IMR-90 (cell line): ENCODE measurements around the gene SF3A1. TPM values are rescaled to one million over a fixed set of nuclear protein-coding genes. Genes with fewer than 3 reads are reported as not detected.

Experiments used
- ATAC-seq: fragments of 200-7000 bp; cut with Tn5 transposase; 2 replicates; pipeline ENCODE4 v1.9.1; 2020; ENCODE audit warnings: low read depth, mild to moderate bottlenecking, moderate library complexity
- BruUV-seq: library from RNA; stranded (reverse); fragments of 400-500 nt; replicated peaks from 2 replicates; lab custom pipeline; 2021; lab: Mats Ljungman, UMichigan
- CTCF ChIA-PET: fragments of 300-600 bp; formaldehyde crosslinking; extraction: SDS; loops from one replicate; lab custom pipeline; 2021; ENCODE audit warnings: antibody characterized with exemption; lab: Yijun Ruan, JAX
- POLR2A ChIA-PET: fragments of 300-600 bp; sonication (Branson Sonifier 250); formaldehyde crosslinking; loops from one replicate; lab custom pipeline; 2022; ENCODE audit warnings: antibody characterized with exemption; ENCODE audit not compliant: unreplicated experiment; lab: Charles Lee
- DNase-seq: peaks from one replicate; pipeline ENCODE4 v3.0.0; 2013
- H2AFZ ChIP-seq: replicated peaks from 2 replicates; pipeline ENCODE3; 2013; ENCODE audit warnings: low read length, mild to moderate bottlenecking; ENCODE audit not compliant: poor library complexity
- H2AK5ac ChIP-seq: 2 replicates; pipeline ENCODE4 v1.6.1; 2013; ENCODE audit warnings: low read depth, low read length, inconsistent platforms
- H2AK9ac ChIP-seq: replicated peaks from 2 replicates; pipeline ENCODE3; 2013; ENCODE audit warnings: mild to moderate bottlenecking, low read depth, low read length, moderate library complexity; ENCODE audit not compliant: poor library complexity
- H2BK120ac ChIP-seq: 2 replicates; pipeline ENCODE4 v1.6.1; 2013; ENCODE audit warnings: low read depth, low read length, inconsistent platforms
- H2BK15ac ChIP-seq: 3 replicates; pipeline ENCODE4 v1.6.1; 2013; ENCODE audit warnings: low read depth, low read length, inconsistent platforms
- H2BK20ac ChIP-seq: 2 replicates; pipeline ENCODE4 v1.6.1; 2013; ENCODE audit warnings: low read depth, mild to moderate bottlenecking, inconsistent platforms, low read length, moderate library complexity
- H2BK5ac ChIP-seq: 2 replicates; pipeline ENCODE4 v1.6.1; 2013; ENCODE audit warnings: mild to moderate bottlenecking, low read depth, low read length, inconsistent platforms; ENCODE audit not compliant: poor library complexity, severe bottlenecking
- H3K14ac ChIP-seq: replicated peaks from 2 replicates; pipeline ENCODE4 v1.6.1; 2013; ENCODE audit warnings: low read depth, low read length, inconsistent platforms
- H3K18ac ChIP-seq: 2 replicates; pipeline ENCODE4 v1.6.1; 2013; ENCODE audit warnings: low read depth, low read length, control low read depth
- H3K23ac ChIP-seq: 2 replicates; pipeline ENCODE4 v1.6.1; 2013; ENCODE audit warnings: low read depth, low read length, inconsistent platforms
- H3K27ac ChIP-seq: 2 replicates; pipeline ENCODE4 v1.5.1; 2013; ENCODE audit warnings: mild to moderate bottlenecking, control low read depth, low read length; ENCODE audit not compliant: insufficient read depth
- H3K27me3 ChIP-seq: 2 replicates; pipeline ENCODE4 v1.6.1; 2013; ENCODE audit warnings: low read length; ENCODE audit not compliant: control insufficient read depth, insufficient read depth
- H3K36me3 ChIP-seq: 2 replicates; pipeline ENCODE4 v1.6.1; 2013; ENCODE audit warnings: low read length, mixed read lengths; ENCODE audit not compliant: control insufficient read depth, insufficient read depth
- H3K4ac ChIP-seq: 2 replicates; pipeline ENCODE4 v1.6.1; 2013; ENCODE audit warnings: low read depth, low read length, inconsistent platforms
- H3K4me1 ChIP-seq: 2 replicates; pipeline ENCODE4 v1.6.1; 2013; ENCODE audit warnings: low read length, mixed read lengths; ENCODE audit not compliant: control insufficient read depth, insufficient read depth
- H3K4me2 ChIP-seq: 2 replicates; pipeline ENCODE4 v1.6.1; 2013; ENCODE audit warnings: low read depth, mild to moderate bottlenecking, control low read depth, low read length, moderate library complexity
- H3K4me3 ChIP-seq: 2 replicates; pipeline ENCODE4 v1.5.1; 2013; ENCODE audit warnings: low read depth, mild to moderate bottlenecking, control low read depth, low read length, moderate library complexity; ENCODE audit not compliant: insufficient read depth
- H3K56ac ChIP-seq: 2 replicates; pipeline ENCODE4 v1.6.1; 2013; ENCODE audit warnings: low read length, inconsistent platforms; ENCODE audit not compliant: insufficient read depth; ENCODE audit errors: extremely low read depth
- H3K79me1 ChIP-seq, 2 experiments: 2 replicates each; pipeline ENCODE4 v1.6.1; 2013; ENCODE audit warnings: low read length in 2 of 2, inconsistent platforms in 1 of 2, low read depth in 1 of 2
- H3K9ac ChIP-seq: 2 replicates; pipeline ENCODE4 v1.6.1; 2013; ENCODE audit warnings: low read depth, low read length, control low read depth
- H3K9me1 ChIP-seq: 2 replicates; pipeline ENCODE4 v1.6.1; 2013; ENCODE audit warnings: low read length, inconsistent platforms; ENCODE audit not compliant: insufficient read depth
- H3K9me3 ChIP-seq: 2 replicates; pipeline ENCODE4 v1.6.1; 2013; ENCODE audit warnings: low read length; ENCODE audit not compliant: control insufficient read depth, insufficient read depth
- H4K20me1 ChIP-seq: 2 replicates; pipeline ENCODE4 v1.6.1; 2013; ENCODE audit warnings: low read length, inconsistent platforms; ENCODE audit not compliant: insufficient read depth
- H4K5ac ChIP-seq: 2 replicates; pipeline ENCODE4 v1.6.1; 2013; ENCODE audit warnings: mild to moderate bottlenecking, low read depth, low read length, control low read depth
- H4K8ac ChIP-seq, 2 experiments: 2 replicates each; pipeline ENCODE4 v1.6.1; 2013; ENCODE audit warnings: low read depth in 2 of 2, low read length in 2 of 2, control low read depth in 1 of 2, inconsistent platforms in 1 of 2
- H4K91ac ChIP-seq: 2 replicates; pipeline ENCODE4 v1.6.1; 2013; ENCODE audit warnings: low read depth, low read length, inconsistent platforms; ENCODE audit not compliant: insufficient read depth
- BHLHE40 ChIP-seq: fragments of 150-350 bp; IDR thresholded peaks from 2 replicates; pipeline ENCODE4 v1.6.1; 2016; ENCODE audit warnings: mild to moderate bottlenecking, low read depth, low read length
- CEBPB ChIP-seq: IDR thresholded peaks from 2 replicates; pipeline ENCODE4 v1.6.1; 2012; ENCODE audit warnings: low read depth, low read length, improper control_type of control experiment
- CHD1 ChIP-seq: IDR thresholded peaks from 2 replicates; pipeline ENCODE4 v1.6.1; 2012; ENCODE audit warnings: low read depth, low read length, improper control_type of control experiment
- CTCF ChIP-seq: conservative IDR thresholded peaks from 2 replicates; pipeline ENCODE4 v1.5.1; 2012; ENCODE audit warnings: mild to moderate bottlenecking, low read depth, low read length, improper control_type of control experiment
- FOS ChIP-seq: fragments of 150-350 bp; IDR thresholded peaks from 2 replicates; pipeline ENCODE4 v1.6.1; 2016; ENCODE audit warnings: low read depth, low read length
- MAFK ChIP-seq: IDR thresholded peaks from 2 replicates; pipeline ENCODE4 v1.6.1; 2012; ENCODE audit warnings: low read depth, low read length, improper control_type of control experiment
- MAZ ChIP-seq: IDR thresholded peaks from 2 replicates; pipeline ENCODE4 v1.6.1; 2012; ENCODE audit warnings: low read depth, mild to moderate bottlenecking, low read length, improper control_type of control experiment, moderate library complexity, borderline replicate concordance
- MXI1 ChIP-seq: IDR thresholded peaks from 2 replicates; pipeline ENCODE4 v1.6.1; 2012; ENCODE audit warnings: low read depth, mild to moderate bottlenecking, low read length, moderate library complexity, borderline replicate concordance
- NFE2L2 ChIP-seq: fragments of 150-350 bp; IDR thresholded peaks from 2 replicates; pipeline ENCODE4 v1.6.1; 2016; ENCODE audit warnings: low read depth, mild to moderate bottlenecking, low read length
- POLR2A ChIP-seq: IDR thresholded peaks from 2 replicates; pipeline ENCODE4 v1.6.1; 2012; ENCODE audit warnings: mild to moderate bottlenecking, low read depth, low read length
- RAD21 ChIP-seq: IDR thresholded peaks from 2 replicates; pipeline ENCODE4 v1.6.1; 2012; ENCODE audit warnings: low read length, improper control_type of control experiment
- RCOR1 ChIP-seq: IDR thresholded peaks from 2 replicates; pipeline ENCODE4 v1.6.1; 2012; ENCODE audit warnings: mild to moderate bottlenecking, low read length, improper control_type of control experiment; ENCODE audit not compliant: insufficient replicate concordance
- RFX5 ChIP-seq: IDR thresholded peaks from 2 replicates; pipeline ENCODE4 v1.8.0; 2012; ENCODE audit warnings: low read depth, mild to moderate bottlenecking, low read length, moderate library complexity
- SMC3 ChIP-seq: fragments of 150-350 bp; IDR thresholded peaks from 2 replicates; pipeline ENCODE4 v1.6.1; 2016; ENCODE audit warnings: low read depth, mild to moderate bottlenecking, antibody characterized with exemption, low read length, moderate library complexity
- USF2 ChIP-seq: fragments of 150-350 bp; IDR thresholded peaks from 2 replicates; pipeline ENCODE4 v1.6.1; 2017; ENCODE audit warnings: mild to moderate bottlenecking, antibody characterized with exemption, low read length, low read depth
- WGBS, 2 experiments: methylation state at CpG; one replicate each; pipeline versions ENCODE4 v1.1.5 to v1.1.7; 2013; ENCODE audit warnings: missing lambda C conversion rate in 2 of 2; ENCODE audit not compliant: insufficient read length in 1 of 2; ENCODE audit errors: extremely low coverage in 2 of 2; 5-methylcytosine and 5-hydroxymethylcytosine counted together
- dilution Hi-C: fragments of 300-500 bp; cut with HindIII; formaldehyde crosslinking; loops from one replicate; pipeline ENCODE4 v1.14.3; 2018; ENCODE audit warnings: low sequenced_read_pairs; ENCODE audit not compliant: unreplicated experiment
- in situ Hi-C: fragments of 300-500 bp; cut with MboI; formaldehyde crosslinking; loops from 3 replicates; pipeline ENCODE4 v1.14.3; 2019; ENCODE audit warnings: low sequenced_read_pairs, inconsistent platforms, mixed read lengths
- intact Hi-C: fragments of 100-400 bp; cut with micrococcal nuclease; formaldehyde crosslinking; loops from 2 replicates; pipeline ENCODE4 v1.10.0; 2022
- polyA plus RNA-seq, 3 experiments: library from polyadenylated mRNA; depleted of rRNA; stranded (reverse); fragments of >200 nt; gene quantifications; 2 replicates each; pipeline ENCODE4 v1.2.3, GENCODE V29; 2012; ENCODE audit warnings: low replicate concordance in 1 of 3
- total RNA-seq: library from RNA; depleted of rRNA; stranded (reverse); fragments of >200 nt; gene quantifications from 2 replicates; pipeline ENCODE4 v1.2.3, GENCODE V29; 2012
- TF ChIP-seq, protein P1 (sequence below): fragments of 150-350 bp; IDR thresholded peaks from 2 replicates; pipeline ENCODE4 v1.6.1; 2016; ENCODE audit warnings: low read depth, mild to moderate bottlenecking, low read length, moderate library complexity, borderline replicate concordance

SF3A1 gene
- total and polyA plus RNA-seq, 2 of the 4 experiments (the other 2 are of a cell fraction): 36.9 to 67.2 TPM

DNA sequence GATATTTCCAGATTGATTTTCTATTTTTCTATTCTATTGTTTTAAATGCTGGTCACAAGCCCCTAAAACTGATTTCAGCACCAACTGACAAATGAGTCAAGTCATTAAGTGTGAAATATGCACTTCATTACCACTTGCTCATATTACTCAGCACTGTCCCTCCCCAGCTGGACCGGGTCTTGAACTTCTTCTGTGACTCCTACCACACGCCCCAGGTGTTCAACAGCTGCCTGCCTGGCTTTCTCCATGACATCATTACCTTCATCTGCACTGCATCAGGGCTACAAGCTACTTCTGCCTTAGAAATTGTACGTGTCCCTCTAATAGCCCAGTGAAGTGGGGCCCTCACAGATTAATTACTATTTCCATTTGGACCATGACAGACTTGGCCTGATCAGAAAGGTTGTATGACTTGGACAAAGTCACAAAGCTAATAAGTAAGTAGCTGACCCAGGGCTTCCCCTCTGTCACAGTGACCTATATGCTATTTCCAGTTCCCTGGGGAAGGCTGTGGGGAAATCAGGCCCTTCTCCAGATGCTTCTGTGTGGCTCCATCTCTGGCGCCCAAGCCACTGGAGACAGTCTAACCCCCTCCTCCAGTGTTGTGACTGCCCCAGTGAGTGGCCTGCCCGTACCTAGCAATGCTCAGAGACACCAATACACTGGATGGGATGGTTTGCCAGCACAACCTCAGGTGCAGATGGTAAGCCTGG is 48.0 kb downstream of the SF3A1 start:
- no peak overlapping the region for H3K4me3 ChIP-seq

More for the DNA sequence above, 48.0 kb downstream of the SF3A1 start:
- Histone ChIP-seq H2BK15ac (no peak overlapping the region), H3K4me2 (no peak overlapping the region), H3K27me3 (no peaks in the 10 kb centered on the region), H4K8ac (no peak overlapping the region), H3K27ac (no peak overlapping the region), H2BK20ac (no peak overlapping the region), H3K4me1 (peaks cover 39% of the 10 kb centered on the region), H3K36me3 (peaks cover 10% of the 10 kb centered on the region), H3K9ac (no peak overlapping the region), H2AFZ (no peak overlapping the region), H3K9me3 (no peaks in the 10 kb centered on the region), H4K5ac (no peak overlapping the region), H3K56ac (no peak overlapping the region), H3K9me1 (peaks cover 57% of the 10 kb centered on the region), H2AK5ac (no peak overlapping the region), H4K20me1 (peaks cover 84% of the 10 kb centered on the region), H3K23ac (no peak overlapping the region), H3K18ac (no peak overlapping the region), H2BK5ac (no peak overlapping the region), H2BK120ac (no peak overlapping the region), H2AK9ac (no peak overlapping the region), H4K91ac (no peak overlapping the region), H3K4ac (no peak overlapping the region), H3K79me1 (peaks cover 51 to 93% of the 10 kb centered on the region in 2 experiments), H3K14ac (no peak overlapping the region)
- POLR2A ChIA-PET: no interaction called here
- dilution Hi-C loops: no loop called here
- no peak for ATAC-seq
- in situ Hi-C loops: no loop called here
- DNase-seq: peak; percentile 73
- TF ChIP-seq BHLHE40 (no peak), MAFK (no peak), RCOR1 (no peak), CHD1 (no peak), FOS (no peak), CEBPB (no peak), RAD21 (no peak), MAZ (no peak), USF2 (no peak), SMC3 (no peak), POLR2A (no peak), MXI1 (no peak), CTCF (no peak), NFE2L2 (no peak), RFX5 (no peak)
- TF ChIP-seq, protein P1, sequence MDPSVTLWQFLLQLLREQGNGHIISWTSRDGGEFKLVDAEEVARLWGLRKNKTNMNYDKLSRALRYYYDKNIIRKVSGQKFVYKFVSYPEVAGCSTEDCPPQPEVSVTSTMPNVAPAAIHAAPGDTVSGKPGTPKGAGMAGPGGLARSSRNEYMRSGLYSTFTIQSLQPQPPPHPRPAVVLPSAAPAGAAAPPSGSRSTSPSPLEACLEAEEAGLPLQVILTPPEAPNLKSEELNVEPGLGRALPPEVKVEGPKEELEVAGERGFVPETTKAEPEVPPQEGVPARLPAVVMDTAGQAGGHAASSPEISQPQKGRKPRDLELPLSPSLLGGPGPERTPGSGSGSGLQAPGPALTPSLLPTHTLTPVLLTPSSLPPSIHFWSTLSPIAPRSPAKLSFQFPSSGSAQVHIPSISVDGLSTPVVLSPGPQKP: no peak
- CTCF ChIA-PET: interaction anchor here (1.2 kb wide), 1 partner anchor 21 kb away, joined by 6 read pairs; no protein-coding TSS in a partner anchor
- no TSS peak for BruUV-seq
- WGBS, 2 experiments: 100% methylated on average over 1 of the region's 5 CpGs; no CpG with 5 or more reads in 1 of the 2 experiments
- intact Hi-C loops: no loop called here
